Effector memory CD4-positive, alpha-beta T cell (primary cell): ENCODE measurements around the gene BBS9.
"Not testable (repeated sequence)": the region's sequence is repeated elsewhere in the genome, so short reads cannot be mapped to it uniquely, and the experiment has no call there.

ENCODE experiments used
- DNase-seq, 3 donors: peaks; one replicate each; pipeline ENCODE4 v3.0.0-alpha.2; 2020
- H3K27ac ChIP-seq: 2 replicates; pipeline ENCODE4 v1.7.0; 2013; ENCODE audit warnings: mild to moderate bottlenecking, low read length, moderate library complexity; ENCODE audit not compliant: insufficient read depth, poor library complexity, severe bottlenecking
- H3K27me3 ChIP-seq: replicated peaks from 2 replicates; pipeline ENCODE4 v1.7.0; 2013; ENCODE audit warnings: mild to moderate bottlenecking, low read length; ENCODE audit not compliant: insufficient read depth, control insufficient read depth, poor library complexity, severe bottlenecking
- H3K36me3 ChIP-seq: 2 replicates; pipeline ENCODE4 v1.7.0; 2013; ENCODE audit warnings: mild to moderate bottlenecking, low read length, moderate library complexity; ENCODE audit not compliant: control insufficient read depth, insufficient read depth
- H3K4me1 ChIP-seq: 2 replicates; pipeline ENCODE4 v1.7.0; 2013; ENCODE audit warnings: low read length, mild to moderate bottlenecking; ENCODE audit not compliant: control insufficient read depth, insufficient read depth, poor library complexity, severe bottlenecking
- H3K4me3 ChIP-seq: 2 replicates; pipeline ENCODE4 v1.7.0; 2013; ENCODE audit warnings: low read length, low read depth, mild to moderate bottlenecking; ENCODE audit not compliant: insufficient read depth, poor library complexity, severe bottlenecking
- H3K9me3 ChIP-seq: 2 replicates; pipeline ENCODE4 v1.7.0; 2013; ENCODE audit warnings: mild to moderate bottlenecking, low read length, moderate library complexity; ENCODE audit not compliant: control insufficient read depth

Gene BBS9

DNA sequence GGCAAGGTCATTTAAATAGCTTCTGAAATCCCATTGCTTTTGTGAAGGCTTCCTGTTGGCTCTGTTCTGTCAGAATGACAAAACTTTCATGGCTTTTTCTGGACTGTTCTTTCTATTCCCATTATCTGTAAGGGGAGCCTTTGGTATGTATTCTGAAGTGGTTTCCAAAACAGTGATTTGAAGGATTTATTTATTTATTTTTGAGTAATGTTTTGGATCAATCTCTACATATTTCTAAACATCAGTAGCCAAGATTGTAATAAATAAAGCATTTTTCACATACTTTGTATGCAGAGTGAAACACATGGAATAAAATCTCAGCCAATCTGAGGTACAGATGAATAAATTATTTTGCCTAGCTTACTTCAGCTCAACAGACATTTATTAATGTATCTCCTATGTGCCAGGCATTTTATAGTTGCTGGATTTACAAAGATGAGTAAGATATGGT is 121.1 kb downstream of the BBS9 start:
- H3K36me3 ChIP-seq: no peaks in the 10 kb centered on the region
- no peak for DNase-seq
- H3K27ac ChIP-seq: no peak overlapping the region
- H3K9me3 ChIP-seq: no peaks in the 10 kb centered on the region
- no peaks in the 10 kb centered on the region for H3K27me3 ChIP-seq
- no peak overlapping the region for H3K4me3 ChIP-seq
- H3K4me1 ChIP-seq: no peaks in the 10 kb centered on the region

DNA sequence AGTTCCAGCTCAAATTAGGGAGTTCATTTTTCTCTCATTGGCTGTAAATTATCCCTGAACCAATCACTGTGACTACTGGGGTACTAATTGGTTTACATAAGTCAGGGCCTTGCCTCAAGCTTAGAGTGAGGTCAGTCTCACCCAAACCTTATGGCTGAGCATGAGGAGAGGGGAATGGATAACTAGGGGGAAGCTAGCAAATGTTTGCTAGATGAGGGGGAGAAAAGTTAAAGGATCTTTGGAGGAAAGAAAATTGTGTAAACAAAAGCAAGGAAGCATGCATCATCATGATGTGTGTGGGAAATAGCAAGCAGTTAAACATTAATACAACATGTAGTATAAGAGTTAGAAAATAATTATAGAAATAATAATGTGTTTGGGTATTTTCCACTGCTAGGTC is 121.9 kb downstream of the BBS9 start:
- Histone ChIP-seq H3K36me3 (no peaks in the 10 kb centered on the region), H3K9me3 (no peaks in the 10 kb centered on the region), H3K4me3 (no peak overlapping the region), H3K4me1 (no peaks in the 10 kb centered on the region), H3K27me3 (no peaks in the 10 kb centered on the region), H3K27ac (no peak overlapping the region)
- DNase-seq: no peak

DNA sequence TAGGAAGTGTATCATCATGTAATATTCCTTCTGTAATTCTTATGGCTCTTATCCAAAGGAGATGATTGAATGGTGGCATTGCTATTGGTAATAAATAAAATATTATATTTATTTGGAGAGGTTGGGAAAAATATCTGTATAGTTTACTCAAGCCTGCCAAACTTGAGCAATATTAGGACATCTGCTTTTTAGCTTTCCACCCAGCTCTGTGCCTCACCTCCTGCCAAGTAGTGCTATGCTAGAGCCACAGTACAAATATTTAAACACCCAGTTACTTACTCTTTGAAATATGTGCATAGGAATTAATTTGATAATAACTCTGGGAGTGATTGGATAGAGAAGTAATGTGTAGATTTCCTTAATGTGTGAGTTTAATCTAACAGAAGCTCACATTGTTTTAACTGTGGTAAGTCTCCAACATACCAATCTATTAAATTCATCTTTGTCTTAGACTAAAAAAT is 129.2 kb downstream of the BBS9 start:
- Histone ChIP-seq H3K4me3 (no peak overlapping the region), H3K9me3 (no peaks in the 10 kb centered on the region), H3K4me1 (no peaks in the 10 kb centered on the region), H3K27ac (no peak overlapping the region), H3K36me3 (no peaks in the 10 kb centered on the region), H3K27me3 (no peaks in the 10 kb centered on the region)
- DNase-seq: no peak

DNA sequence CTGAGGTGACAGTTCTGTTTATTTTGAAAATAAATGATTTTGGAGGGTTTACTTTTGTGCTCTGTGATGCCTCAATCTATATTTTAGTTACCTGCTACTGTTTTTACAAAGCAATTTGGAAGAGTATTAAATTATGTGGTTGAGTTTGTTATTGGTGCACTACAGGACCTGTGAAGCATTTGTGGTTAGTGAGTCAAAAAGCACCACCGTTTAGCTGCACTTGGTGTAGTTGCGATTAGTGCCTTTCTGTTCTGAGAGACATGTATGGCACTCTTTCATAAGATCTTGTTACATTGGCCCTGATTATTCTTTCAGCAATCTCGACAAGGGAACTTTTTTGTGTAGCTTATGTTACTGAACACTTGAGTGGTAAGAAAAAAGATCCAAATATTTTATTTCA is 132.2 kb downstream of the BBS9 start:
- no peak overlapping the region for H3K4me3 ChIP-seq
- H3K27me3 ChIP-seq: no peaks in the 10 kb centered on the region
- no peak overlapping the region for H3K27ac ChIP-seq
- DNase-seq: no peak
- no peaks in the 10 kb centered on the region for H3K36me3 ChIP-seq
- no peaks in the 10 kb centered on the region for H3K4me1 ChIP-seq
- no peaks in the 10 kb centered on the region for H3K9me3 ChIP-seq

DNA sequence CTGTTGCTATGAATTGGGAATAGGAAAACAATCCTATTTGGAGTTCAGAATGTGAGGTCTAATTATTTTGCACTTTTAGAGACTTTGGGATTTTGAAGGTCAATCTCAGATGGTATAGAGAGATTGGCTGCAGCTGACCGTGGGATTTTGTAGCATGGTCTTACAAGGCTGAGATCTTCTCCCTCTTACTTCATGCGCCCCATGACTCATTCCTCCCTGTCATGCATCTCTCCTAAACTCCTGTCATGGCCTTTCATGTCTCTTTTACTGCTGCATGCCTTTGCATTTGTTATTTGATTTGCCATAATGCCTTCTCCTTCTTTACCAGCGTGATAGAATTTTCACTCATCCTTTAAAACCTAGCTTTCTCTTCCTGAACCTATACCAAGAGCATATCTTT is 133.1 kb downstream of the BBS9 start:
- no peak overlapping the region for H3K27ac ChIP-seq
- H3K9me3 ChIP-seq: no peaks in the 10 kb centered on the region
- no peaks in the 10 kb centered on the region for H3K27me3 ChIP-seq
- H3K4me1 ChIP-seq: no peaks in the 10 kb centered on the region
- H3K36me3 ChIP-seq: no peaks in the 10 kb centered on the region
- H3K4me3 ChIP-seq: no peak overlapping the region
- no peak for DNase-seq

DNA sequence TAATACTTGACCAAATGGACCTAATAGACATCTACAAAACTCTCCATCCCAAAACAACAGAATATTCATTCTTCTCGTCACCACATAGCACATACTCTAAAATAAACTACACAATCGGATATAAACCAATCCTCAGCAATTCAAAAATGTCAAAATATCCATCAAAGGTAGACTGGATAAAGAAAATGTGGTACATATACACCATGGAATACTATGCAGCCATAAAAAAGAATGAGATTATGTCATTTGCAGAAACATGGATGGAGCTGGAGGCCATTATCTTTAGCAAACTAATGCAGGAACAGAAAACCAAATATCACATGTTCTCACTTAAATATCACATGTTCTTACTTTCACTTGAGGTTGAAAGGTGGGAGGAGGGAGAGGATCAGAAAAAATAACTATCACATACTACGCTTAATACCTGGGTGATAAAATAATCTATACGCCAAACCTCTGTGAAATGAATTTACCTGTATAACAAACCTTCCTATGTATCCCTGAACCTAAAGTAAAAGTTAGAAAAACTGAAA is 142.5 kb downstream of the BBS9 start:
- not testable (repeated sequence) for H3K27me3 ChIP-seq, DNase-seq, H3K27ac ChIP-seq, H3K9me3 ChIP-seq, H3K4me1 ChIP-seq, H3K36me3 ChIP-seq, H3K4me3 ChIP-seq

DNA sequence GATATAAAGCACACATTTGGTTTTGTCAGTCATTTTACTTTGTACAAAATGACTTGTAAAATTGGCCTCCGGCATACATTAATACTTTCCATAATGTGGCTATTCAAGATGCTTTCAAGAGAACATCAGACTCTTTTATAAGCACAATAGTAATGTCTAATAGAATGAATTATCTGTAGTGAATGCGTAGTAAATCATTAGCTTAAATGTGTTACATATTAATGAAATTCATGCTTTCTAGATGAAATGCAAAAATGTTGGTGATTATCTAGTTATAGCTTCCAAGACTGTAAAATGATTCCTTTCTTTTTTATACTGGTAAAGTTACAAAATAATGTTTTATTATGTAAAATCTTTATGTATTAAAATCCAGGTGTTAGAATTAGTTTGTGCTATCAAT is 144.0 kb downstream of the BBS9 start:
- Histone ChIP-seq H3K27me3 (no peaks in the 10 kb centered on the region), H3K36me3 (no peaks in the 10 kb centered on the region), H3K4me1 (no peaks in the 10 kb centered on the region), H3K27ac (no peak overlapping the region), H3K9me3 (no peaks in the 10 kb centered on the region), H3K4me3 (no peak overlapping the region)
- DNase-seq: no peak

DNA sequence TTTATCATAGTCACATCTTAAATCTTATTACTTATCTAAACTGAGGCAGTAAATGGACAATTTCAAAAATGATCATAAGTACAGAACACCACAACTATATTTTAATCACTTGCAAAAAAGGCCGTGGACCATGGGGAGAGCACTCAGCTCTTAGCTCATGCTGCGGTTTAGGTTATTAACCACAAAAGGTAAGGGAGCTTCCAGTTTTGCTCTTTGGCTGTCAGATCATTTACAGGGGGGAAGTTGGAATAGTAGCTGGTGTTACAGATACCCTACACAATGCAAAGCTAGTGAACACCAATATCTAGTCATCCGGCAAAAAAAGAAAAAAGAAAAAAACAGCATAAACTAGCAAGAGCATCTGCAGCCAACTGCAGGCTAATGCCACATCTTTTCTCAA is 147.0 kb downstream of the BBS9 start:
- Histone ChIP-seq H3K4me3 (no peak overlapping the region), H3K27me3 (no peaks in the 10 kb centered on the region), H3K9me3 (peaks cover 5% of the 10 kb centered on the region), H3K36me3 (no peaks in the 10 kb centered on the region), H3K4me1 (no peaks in the 10 kb centered on the region), H3K27ac (no peak overlapping the region)
- DNase-seq: no peak

DNA sequence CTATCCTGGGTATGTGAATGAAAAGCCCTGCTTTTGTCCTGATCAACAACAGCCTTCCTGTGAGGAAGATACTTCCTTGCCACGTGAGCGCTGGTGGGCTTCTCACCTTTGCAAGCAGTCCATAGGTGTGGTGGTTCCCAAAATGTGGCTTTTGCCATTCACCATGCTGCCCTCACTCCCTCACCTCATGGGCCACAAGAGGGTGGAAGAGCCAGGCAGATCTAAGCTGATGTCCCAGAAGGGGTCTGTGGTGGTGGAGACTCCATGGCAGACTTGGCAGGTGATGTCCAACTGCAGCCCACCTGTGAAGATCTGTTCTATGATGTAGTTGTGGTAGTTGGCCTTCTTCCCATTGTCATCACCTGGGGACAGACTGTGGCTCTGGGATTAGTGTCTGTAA is 147.4 kb downstream of the BBS9 start:
- Histone ChIP-seq H3K36me3 (no peaks in the 10 kb centered on the region), H3K27ac (no peak overlapping the region), H3K27me3 (no peaks in the 10 kb centered on the region), H3K4me1 (no peaks in the 10 kb centered on the region), H3K9me3 (peaks cover 5% of the 10 kb centered on the region), H3K4me3 (no peak overlapping the region)
- no peak for DNase-seq

DNA sequence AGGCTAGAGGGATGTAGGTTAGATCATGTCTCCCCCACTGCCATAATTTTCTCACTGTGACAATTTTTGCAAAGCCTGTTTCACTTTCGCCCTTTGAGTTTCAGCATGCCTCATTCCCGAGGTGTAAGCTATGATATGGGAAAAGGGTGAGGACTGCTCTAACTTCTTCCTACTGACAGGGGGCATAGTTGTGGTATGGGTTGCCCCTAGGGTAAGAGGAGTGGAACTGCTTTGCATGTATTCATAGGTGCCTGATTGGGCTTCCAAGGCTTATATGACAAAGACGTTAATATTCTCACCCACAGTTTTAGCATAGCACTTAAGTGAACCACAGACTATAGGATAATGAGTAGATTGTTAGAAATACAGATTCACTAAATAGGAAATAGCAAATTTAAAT is 148.7 kb downstream of the BBS9 start:
- no peak for DNase-seq
- Histone ChIP-seq H3K4me3 (no peak overlapping the region), H3K4me1 (no peaks in the 10 kb centered on the region), H3K9me3 (peaks cover 5% of the 10 kb centered on the region), H3K27ac (no peak overlapping the region), H3K36me3 (no peaks in the 10 kb centered on the region), H3K27me3 (no peaks in the 10 kb centered on the region)

DNA sequence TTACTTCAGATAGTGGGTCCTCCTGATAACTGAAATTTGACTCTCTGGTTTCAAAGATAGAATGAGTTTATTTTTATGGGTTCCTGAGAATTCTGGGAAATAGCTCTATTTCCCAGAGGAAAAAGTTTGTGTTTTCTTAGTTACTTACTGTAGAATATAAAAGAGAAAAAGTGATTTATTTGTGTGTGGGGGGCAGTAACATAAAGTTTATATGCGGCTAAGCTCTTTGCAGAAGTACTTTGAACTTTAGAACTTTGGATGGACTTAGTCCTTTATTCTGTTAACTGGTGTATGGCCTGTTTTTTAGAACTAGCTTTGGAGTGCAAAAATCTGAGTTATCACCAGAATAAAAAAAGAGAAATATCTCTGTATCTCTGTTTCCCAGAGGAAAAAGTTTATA is 157.1 kb downstream of the BBS9 start:
- Histone ChIP-seq H3K36me3 (peaks cover 9% of the 10 kb centered on the region), H3K27me3 (no peaks in the 10 kb centered on the region), H3K9me3 (no peaks in the 10 kb centered on the region), H3K4me1 (no peaks in the 10 kb centered on the region), H3K27ac (no peak overlapping the region), H3K4me3 (no peak overlapping the region)
- no peak for DNase-seq
